ENCODE data around the gene C11orf24.
A peak's percentile ranks its signal among the peaks of the same experiment; 100 is the strongest.

Gene C11orf24

DNA sequence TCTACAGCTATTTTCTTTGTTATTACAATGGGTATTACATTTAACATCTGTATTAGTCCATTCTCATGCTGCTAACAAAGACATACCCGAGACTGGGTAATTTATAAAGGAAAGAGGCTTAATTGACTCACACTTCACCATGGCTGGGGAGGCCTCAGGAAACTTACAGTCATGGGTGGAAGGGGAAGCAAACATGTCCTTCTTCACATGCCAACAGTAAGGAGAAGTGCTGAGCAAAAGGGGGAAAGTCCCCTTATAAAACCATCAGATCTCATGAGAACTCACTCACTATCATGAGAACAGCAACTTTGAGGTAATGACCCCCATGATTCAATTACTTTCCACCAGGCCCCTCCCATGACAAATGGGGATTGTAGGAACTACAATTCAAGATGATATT is 42.2 kb downstream of the C11orf24 start:
- no peaks in the 10 kb centered on the region for H3K36me3 ChIP-seq (ENCODE audit: control insufficient read depth, insufficient read depth, low read length, severe bottlenecking)
- H3K4me1 ChIP-seq (ENCODE audit: control insufficient read depth, insufficient read depth, low read length) = no peaks in the 10 kb centered on the region
- DNase-seq (ENCODE audit: low read depth) = no peak
- no peak overlapping the region for H3K4me3 ChIP-seq (ENCODE audit: low read length)
- H3K9ac ChIP-seq (ENCODE audit: low read length) = no peak overlapping the region
- H3K27me3 ChIP-seq (replicated peaks; ENCODE audit: control insufficient read depth, insufficient read depth, low read length) = peaks cover 30% of the 10 kb centered on the region
- peaks cover 3% of the 10 kb centered on the region for H3K9me3 ChIP-seq (ENCODE audit: control insufficient read depth, low read length)

DNA sequence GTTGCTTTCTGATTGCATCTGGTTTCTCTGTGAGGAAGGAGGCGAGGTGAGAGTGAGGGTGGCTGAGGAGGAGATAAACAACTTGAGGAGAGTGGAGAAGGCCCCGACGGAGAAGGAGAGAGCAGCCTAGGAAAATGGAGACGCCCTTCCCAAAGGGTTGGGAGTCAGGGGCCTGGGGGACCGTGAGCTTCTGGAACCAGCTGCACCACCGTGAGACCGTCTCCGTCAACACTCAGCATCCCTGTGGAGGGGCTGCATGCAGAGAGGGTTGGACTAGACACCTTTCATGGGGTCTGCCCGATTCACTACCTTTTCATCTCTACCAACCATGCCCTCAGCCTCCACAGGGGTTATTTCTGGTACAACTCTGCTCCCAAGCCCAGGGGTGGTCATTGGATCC is 45.4 kb downstream of the C11orf24 start:
- H3K27me3 ChIP-seq (replicated peaks; ENCODE audit: control insufficient read depth, insufficient read depth, low read length) = peaks cover 22% of the 10 kb centered on the region
- H3K9me3 ChIP-seq (ENCODE audit: control insufficient read depth, low read length) = peaks cover 3% of the 10 kb centered on the region
- H3K4me3 ChIP-seq (ENCODE audit: low read length) = no peak overlapping the region
- DNase-seq (ENCODE audit: low read depth) = no peak
- no peaks in the 10 kb centered on the region for H3K4me1 ChIP-seq (ENCODE audit: control insufficient read depth, insufficient read depth, low read length)
- H3K9ac ChIP-seq (ENCODE audit: low read length) = no peak overlapping the region
- H3K36me3 ChIP-seq (ENCODE audit: control insufficient read depth, insufficient read depth, low read length, severe bottlenecking) = no peaks in the 10 kb centered on the region

DNA sequence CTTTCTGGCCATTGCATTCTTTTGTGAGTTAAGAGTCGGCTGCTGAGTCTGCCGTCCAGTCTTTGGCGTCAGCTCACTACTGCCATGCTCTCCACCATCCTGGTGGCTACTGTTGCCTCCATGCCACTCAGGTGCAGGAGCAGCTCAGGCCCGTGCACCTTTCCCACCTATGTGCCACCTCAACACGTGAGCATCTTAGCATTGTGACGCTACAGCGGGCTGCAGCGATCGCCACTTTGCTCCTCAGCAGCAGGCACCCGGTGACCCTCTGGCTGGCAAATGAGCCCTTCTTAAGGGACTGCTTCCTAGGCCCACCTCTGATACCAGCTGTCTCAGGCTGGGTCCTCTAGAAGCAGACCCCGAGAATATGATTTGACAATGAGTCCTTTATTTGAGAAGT is 47.2 kb downstream of the C11orf24 start:
- Histone ChIP-seq H3K9me3 (ENCODE audit: control insufficient read depth, low read length) (peaks cover 3% of the 10 kb centered on the region), H3K36me3 (ENCODE audit: control insufficient read depth, insufficient read depth, low read length, severe bottlenecking) (no peaks in the 10 kb centered on the region), H3K27me3 (replicated peaks; ENCODE audit: control insufficient read depth, insufficient read depth, low read length) (peaks cover 26% of the 10 kb centered on the region), H3K4me3 (ENCODE audit: low read length) (no peak overlapping the region), H3K4me1 (ENCODE audit: control insufficient read depth, insufficient read depth, low read length) (no peaks in the 10 kb centered on the region), H3K9ac (ENCODE audit: low read length) (no peak overlapping the region)
- no peak for DNase-seq (ENCODE audit: low read depth)

DNA sequence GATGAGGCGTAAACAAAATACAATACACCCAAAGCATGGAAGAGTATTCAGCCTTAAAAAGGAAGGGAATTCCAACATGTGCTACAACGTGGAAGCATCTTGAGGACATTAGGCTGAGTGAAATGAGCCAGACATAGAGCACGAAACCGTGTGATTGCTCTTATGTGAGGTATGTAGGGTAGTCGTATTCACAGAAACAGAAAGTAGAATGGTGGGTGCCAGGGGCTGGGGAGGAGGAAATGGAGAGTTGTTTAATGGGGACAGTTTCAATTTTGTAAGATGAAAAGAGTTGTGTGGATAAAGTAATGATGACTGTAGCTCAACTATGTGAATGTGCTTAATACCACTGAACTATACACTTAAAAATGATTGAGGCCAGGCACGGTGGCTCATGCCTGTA is 48.5 kb downstream of the C11orf24 start:
- DNase-seq (ENCODE audit: low read depth) = no peak
- Histone ChIP-seq H3K9ac (ENCODE audit: low read length) (no peak overlapping the region), H3K36me3 (ENCODE audit: control insufficient read depth, insufficient read depth, low read length, severe bottlenecking) (no peaks in the 10 kb centered on the region), H3K27me3 (replicated peaks; ENCODE audit: control insufficient read depth, insufficient read depth, low read length) (peaks cover 30% of the 10 kb centered on the region), H3K9me3 (ENCODE audit: control insufficient read depth, low read length) (peaks cover 3% of the 10 kb centered on the region), H3K4me3 (ENCODE audit: low read length) (no peak overlapping the region), H3K4me1 (ENCODE audit: control insufficient read depth, insufficient read depth, low read length) (no peaks in the 10 kb centered on the region)

DNA sequence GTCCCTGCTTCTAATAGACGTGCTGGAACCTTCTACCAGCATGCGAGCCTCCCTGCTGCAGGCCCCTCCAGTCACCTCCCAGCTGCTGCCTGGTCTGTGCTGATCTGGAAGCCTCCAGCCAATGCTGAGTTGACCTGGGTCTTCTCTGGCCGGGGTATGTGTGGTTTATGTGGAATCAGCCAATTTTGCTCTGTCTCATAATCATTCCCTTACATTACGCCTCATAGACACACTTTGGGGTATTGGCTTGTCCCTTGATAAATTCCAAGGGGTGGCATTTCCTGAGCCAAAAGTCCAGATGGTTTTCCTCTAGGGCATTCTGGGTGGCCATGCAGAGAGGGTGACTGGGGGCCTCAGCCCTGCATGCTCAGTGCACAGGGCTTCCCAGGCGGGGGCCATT is 50.4 kb downstream of the C11orf24 start:
- Histone ChIP-seq H3K27me3 (replicated peaks; ENCODE audit: control insufficient read depth, insufficient read depth, low read length) (peaks cover 34% of the 10 kb centered on the region), H3K9me3 (ENCODE audit: control insufficient read depth, low read length) (peaks cover 3% of the 10 kb centered on the region), H3K4me1 (ENCODE audit: control insufficient read depth, insufficient read depth, low read length) (no peaks in the 10 kb centered on the region), H3K4me3 (ENCODE audit: low read length) (no peak overlapping the region), H3K36me3 (ENCODE audit: control insufficient read depth, insufficient read depth, low read length, severe bottlenecking) (no peaks in the 10 kb centered on the region), H3K9ac (ENCODE audit: low read length) (no peak overlapping the region)
- no peak for DNase-seq (ENCODE audit: low read depth)

DNA sequence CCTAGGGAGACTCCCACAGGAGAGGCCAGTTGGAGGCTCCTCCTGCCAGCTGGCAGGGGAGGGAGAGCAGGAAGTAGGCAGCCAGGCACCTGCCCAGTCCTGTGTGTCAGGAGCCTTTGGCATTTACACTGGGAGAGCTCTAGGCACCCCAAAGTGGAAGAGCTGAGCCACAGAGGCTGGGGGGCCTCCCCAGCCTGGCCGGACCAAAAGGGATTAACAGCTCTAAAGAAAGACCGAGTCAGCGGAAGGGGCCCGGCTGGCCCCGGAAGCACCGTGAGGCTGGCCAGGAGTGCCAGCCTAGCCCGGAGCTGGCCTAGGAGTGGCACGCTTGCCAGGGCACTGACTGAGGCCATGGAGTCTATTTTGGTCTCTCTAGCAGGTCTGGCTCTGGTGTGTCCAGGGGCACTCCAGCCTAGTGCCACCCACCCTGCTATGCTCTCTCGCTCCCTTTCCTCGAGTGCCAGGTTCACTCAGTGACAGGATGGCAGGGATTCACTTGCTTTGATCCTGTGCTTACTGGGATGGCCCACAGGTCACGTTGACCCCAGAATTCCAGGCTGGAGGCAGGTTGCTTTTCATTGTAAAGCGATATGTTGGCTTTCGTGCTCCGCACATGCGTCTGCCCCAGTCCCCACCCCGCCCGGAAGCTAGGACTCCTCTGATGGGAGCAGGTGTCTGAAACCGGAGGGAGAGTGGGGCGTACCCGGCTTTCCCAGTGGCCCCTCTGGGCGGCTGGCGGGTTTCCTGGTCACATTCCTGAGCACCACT is 55.4 kb downstream of the C11orf24 start:
- no peak overlapping the region for H3K9ac ChIP-seq (ENCODE audit: low read length)
- no peaks in the 10 kb centered on the region for H3K36me3 ChIP-seq (ENCODE audit: control insufficient read depth, insufficient read depth, low read length, severe bottlenecking)
- H3K4me1 ChIP-seq (ENCODE audit: control insufficient read depth, insufficient read depth, low read length) = peaks cover 14% of the 10 kb centered on the region
- DNase-seq (ENCODE audit: low read depth) = no peak
- no peaks in the 10 kb centered on the region for H3K9me3 ChIP-seq (ENCODE audit: control insufficient read depth, low read length)
- H3K27me3 ChIP-seq (replicated peaks; ENCODE audit: control insufficient read depth, insufficient read depth, low read length) = peaks cover 17% of the 10 kb centered on the region
- no peak overlapping the region for H3K4me3 ChIP-seq (ENCODE audit: low read length)

DNA sequence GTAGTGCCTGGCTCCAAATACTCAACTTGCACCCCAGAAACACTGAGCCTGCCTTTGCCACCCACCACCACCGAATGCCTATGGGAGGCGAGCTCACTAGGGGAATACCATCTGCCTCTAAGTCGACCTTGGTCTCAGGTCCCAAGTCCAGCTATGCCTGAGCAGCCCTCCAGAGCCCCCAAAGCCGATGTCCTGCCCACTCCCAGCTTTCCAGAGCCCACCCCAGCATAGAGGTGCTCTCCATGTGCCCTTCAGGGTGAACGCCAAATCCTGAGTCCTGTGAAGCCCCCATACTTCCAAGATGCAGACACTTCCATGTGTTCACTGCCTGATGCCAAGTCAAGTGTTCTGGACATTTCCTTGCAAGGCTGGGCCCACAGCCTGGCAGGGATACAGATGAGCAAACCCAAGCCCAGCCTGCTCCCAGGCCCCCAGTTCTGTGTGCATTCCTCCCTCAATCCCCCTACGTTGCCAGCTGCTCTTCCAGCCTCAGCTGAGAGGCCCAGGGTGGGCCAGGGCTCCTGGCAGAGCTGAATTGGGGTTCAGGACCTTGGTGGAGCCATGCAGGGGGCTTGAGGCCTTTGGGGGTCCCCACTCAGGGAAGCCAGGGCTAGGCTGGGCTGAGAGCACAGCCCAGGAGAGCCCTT is 56.1 kb downstream of the C11orf24 start:
- Histone ChIP-seq H3K36me3 (ENCODE audit: control insufficient read depth, insufficient read depth, low read length, severe bottlenecking) (no peaks in the 10 kb centered on the region), H3K4me1 (ENCODE audit: control insufficient read depth, insufficient read depth, low read length) (peaks cover 17% of the 10 kb centered on the region), H3K27me3 (replicated peaks; ENCODE audit: control insufficient read depth, insufficient read depth, low read length) (peaks cover 17% of the 10 kb centered on the region), H3K9ac (ENCODE audit: low read length) (no peak overlapping the region), H3K4me3 (ENCODE audit: low read length) (no peak overlapping the region), H3K9me3 (ENCODE audit: control insufficient read depth, low read length) (no peaks in the 10 kb centered on the region)
- DNase-seq (ENCODE audit: low read depth) = no peak

DNA sequence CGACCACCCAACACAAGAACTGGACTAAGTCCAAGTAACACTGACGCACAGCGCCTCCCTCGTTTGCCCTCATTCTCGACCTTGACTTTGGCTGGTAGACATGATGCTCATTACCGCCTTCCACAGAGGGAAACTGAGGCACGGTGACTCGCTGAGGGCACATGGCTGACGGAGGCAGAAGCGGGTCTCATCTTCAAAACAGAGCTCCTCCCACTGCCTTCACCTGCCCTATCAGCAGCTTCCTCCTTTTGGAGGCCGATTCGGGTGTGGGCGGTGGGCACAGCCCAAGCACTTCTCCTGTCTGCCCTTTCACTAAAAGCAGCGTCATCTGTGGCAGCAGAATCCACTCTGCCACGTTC is 56.7 kb downstream of the C11orf24 start:
- Histone ChIP-seq H3K4me1 (ENCODE audit: control insufficient read depth, insufficient read depth, low read length) (peaks cover 17% of the 10 kb centered on the region), H3K9me3 (ENCODE audit: control insufficient read depth, low read length) (no peaks in the 10 kb centered on the region), H3K27me3 (replicated peaks; ENCODE audit: control insufficient read depth, insufficient read depth, low read length) (peaks cover 17% of the 10 kb centered on the region), H3K36me3 (ENCODE audit: control insufficient read depth, insufficient read depth, low read length, severe bottlenecking) (no peaks in the 10 kb centered on the region), H3K4me3 (ENCODE audit: low read length) (no peak overlapping the region), H3K9ac (ENCODE audit: low read length) (no peak overlapping the region)
- DNase-seq (ENCODE audit: low read depth) = no peak

DNA sequence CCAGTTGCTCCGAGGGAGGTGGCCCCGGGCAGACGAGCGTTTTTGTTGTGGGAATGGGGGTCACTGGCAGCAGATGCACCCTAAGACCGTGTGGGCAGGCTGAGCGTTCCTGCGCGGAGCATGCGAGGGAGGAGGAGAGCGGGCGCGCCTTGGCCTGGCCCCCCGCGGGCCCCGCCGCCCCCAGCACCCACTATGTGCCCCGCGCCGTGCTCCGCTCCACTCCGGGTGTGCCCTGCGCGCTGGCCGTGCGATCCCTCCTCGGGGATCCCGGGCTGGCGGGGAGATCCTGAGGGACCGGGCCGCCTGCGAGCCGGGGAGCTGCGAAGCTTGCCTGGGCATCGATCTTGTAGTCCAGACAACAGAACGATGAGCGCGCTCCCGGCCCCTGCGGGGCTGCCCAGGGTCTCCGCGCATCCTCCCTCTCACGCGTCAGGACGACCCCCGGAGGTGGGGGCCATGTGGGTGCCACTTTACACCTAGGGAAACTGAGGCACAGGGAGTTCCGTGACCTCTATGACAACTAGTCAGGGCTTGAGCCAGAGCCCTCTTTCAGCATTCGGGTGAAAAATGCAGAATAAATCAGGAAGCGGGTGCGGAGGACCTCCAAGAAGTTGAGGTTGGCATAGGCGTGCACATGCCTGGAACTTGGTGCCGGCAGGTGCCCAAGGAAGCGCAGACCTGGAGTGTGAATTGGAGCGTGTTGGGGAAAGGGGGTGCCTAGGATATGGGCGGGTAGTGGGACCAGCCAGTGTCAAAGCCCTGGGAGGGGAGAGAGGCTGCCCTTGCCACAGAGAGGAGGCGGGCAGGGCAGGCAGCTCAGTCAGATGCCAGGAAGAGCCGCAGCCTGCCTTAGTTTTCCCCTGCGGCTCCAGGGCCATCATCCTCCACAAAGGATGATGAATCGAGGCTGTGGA is 57.3 kb downstream of the C11orf24 start:
- H3K4me3 ChIP-seq (ENCODE audit: low read length) = peak overlapping the region; percentile 86
- DNase-seq (ENCODE audit: low read depth) = peak; percentile 54
- no peaks in the 10 kb centered on the region for H3K36me3 ChIP-seq (ENCODE audit: control insufficient read depth, insufficient read depth, low read length, severe bottlenecking)

DNA sequence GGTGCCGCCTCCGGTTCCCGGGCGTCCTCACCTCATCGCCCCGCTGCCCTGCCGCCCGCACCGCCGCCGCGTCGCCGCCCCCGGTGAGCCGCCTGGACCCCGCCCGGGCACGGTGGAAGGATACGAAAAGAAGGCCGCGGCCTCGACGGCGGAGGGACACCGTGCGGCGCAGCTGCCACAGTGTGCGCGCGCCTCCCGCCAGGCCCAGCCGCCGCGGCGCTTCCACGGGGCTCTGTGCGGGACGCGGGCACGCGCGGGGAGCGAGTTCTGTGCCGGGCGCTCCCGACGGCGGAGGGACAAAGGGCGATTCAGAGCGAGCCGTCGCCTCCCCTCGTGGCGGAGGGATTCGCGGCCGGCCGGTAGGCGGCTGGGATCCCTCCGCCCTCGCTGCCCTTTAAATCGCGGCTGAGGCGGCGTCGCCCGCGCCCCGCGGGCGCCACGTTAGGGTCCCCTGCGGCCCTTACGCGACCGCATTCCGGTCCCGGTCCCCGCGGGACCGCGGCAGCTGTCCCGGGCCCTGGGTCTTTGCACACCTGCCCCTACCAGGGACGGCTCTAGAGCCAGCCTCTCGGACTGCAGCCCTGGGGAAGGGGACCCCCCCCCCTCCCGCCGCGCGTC is 58.1 kb downstream of the C11orf24 start:
- H3K36me3 ChIP-seq (ENCODE audit: control insufficient read depth, insufficient read depth, low read length, severe bottlenecking) = no peaks in the 10 kb centered on the region
- peaks cover 27% of the 10 kb centered on the region for H3K4me1 ChIP-seq (ENCODE audit: control insufficient read depth, insufficient read depth, low read length)
- DNase-seq (ENCODE audit: low read depth) = peak; percentile 98
- peaks cover 11% of the 10 kb centered on the region for H3K27me3 ChIP-seq (replicated peaks; ENCODE audit: control insufficient read depth, insufficient read depth, low read length)
- H3K9ac ChIP-seq (ENCODE audit: low read length) = peak overlapping the region; percentile 95
- no peaks in the 10 kb centered on the region for H3K9me3 ChIP-seq (ENCODE audit: control insufficient read depth, low read length)
- H3K4me3 ChIP-seq (ENCODE audit: low read length) = peak overlapping the region; percentile 86

More for the DNA sequence above, 57.3 kb downstream of the C11orf24 start:
- H3K4me1 ChIP-seq (ENCODE audit: control insufficient read depth, insufficient read depth, low read length) = peaks cover 19% of the 10 kb centered on the region
- peaks cover 11% of the 10 kb centered on the region for H3K27me3 ChIP-seq (replicated peaks; ENCODE audit: control insufficient read depth, insufficient read depth, low read length)
- peak overlapping the region; percentile 95 for H3K9ac ChIP-seq (ENCODE audit: low read length)
- H3K9me3 ChIP-seq (ENCODE audit: control insufficient read depth, low read length) = no peaks in the 10 kb centered on the region

DNA sequence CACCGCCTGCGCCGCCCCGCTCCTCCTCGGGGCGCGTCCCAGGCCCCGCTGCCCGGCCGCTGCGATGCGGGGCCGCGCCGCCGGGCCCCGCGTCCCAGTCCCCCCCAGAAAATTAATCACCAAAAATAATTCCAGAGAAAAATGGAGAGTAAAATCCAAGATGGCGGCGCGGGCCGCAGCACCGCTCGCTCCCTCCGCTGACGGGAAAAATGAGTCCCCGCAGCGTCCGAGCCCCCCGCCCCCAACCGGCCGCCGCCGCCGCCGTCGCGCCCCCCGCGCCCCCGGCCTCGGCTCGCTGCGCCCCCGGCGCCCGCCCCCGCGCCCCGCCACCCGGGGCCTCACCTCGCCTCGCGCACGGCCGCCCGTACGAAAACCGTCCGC is 58.6 kb downstream of the C11orf24 start, which contains the start of gene KMT5B:
TSS of gene KMT5B (minus strand) at position 162 of the 381 bp plus-strand sequence. CDS start 23,220 bp downstream, outside the sequence.
- H3K36me3 ChIP-seq (ENCODE audit: control insufficient read depth, insufficient read depth, low read length, severe bottlenecking) = no peaks in the 10 kb centered on the region
- H3K4me1 ChIP-seq (ENCODE audit: control insufficient read depth, insufficient read depth, low read length) = peaks cover 29% of the 10 kb centered on the region
- H3K9me3 ChIP-seq (ENCODE audit: control insufficient read depth, low read length) = no peaks in the 10 kb centered on the region
- DNase-seq (ENCODE audit: low read depth) = peak; percentile 74
- peaks cover 8% of the 10 kb centered on the region for H3K27me3 ChIP-seq (replicated peaks; ENCODE audit: control insufficient read depth, insufficient read depth, low read length)
- H3K4me3 ChIP-seq (ENCODE audit: low read length) = peak within 1 kb of the TSS; percentile 98
- peak within 1 kb of the TSS; percentile 95 for H3K9ac ChIP-seq (ENCODE audit: low read length)
